Measurements from ENCODE around the gene CREG2.

GRCh38 chr2:101357376-101357775, 29.9 kb downstream of the CREG2 start:
- no peak for TF ChIP-seq POLR2AphosphoS5 (IDR thresholded peaks at IDR 0.05; ENCODE audit: low read depth, low read length)
- TF ChIP-seq TAF1 (IDR thresholded peaks at IDR 0.05; ENCODE audit: borderline replicate concordance, low read depth, low read length), result no peak

Measured in GM12892 (cell line).